Ascending aorta (tissue), 2 donors: Measurements from ENCODE around the gene ZNF467. TPM values are rescaled to one million over a fixed set of nuclear protein-coding genes. Genes with fewer than 3 reads are reported as not detected.

Source experiments
- DNase-seq, 2 donors: peaks; one replicate each; pipeline ENCODE4 v3.0.0-alpha.2; 2019; ENCODE audit warnings: low spot score in 2 of 2
- H3K27ac ChIP-seq, 2 donors: fragments of 200-600 bp; sonication (generic); one replicate each; pipeline ENCODE4 v1.5.1; 2016 to 2017; ENCODE audit warnings: mild to moderate bottlenecking in 1 of 2
- H3K27me3 ChIP-seq: fragments of 200-600 bp; sonication (generic); one replicate; pipeline ENCODE4 v1.5.1; 2017
- H3K36me3 ChIP-seq, 2 donors: fragments of 200-600 bp; sonication (generic); one replicate each; pipeline ENCODE4 v1.5.1; 2016
- H3K4me1 ChIP-seq, 2 donors: fragments of 200-600 bp; sonication (generic); one replicate each; pipeline ENCODE4 v1.5.1; 2016 to 2017; ENCODE audit warnings: mild to moderate bottlenecking in 1 of 2
- H3K4me3 ChIP-seq, 2 donors: fragments of 200-600 bp; sonication (generic); one replicate each; pipeline ENCODE4 v1.5.1; 2016 to 2017; ENCODE audit warnings: mild to moderate bottlenecking in 1 of 2
- H3K9me3 ChIP-seq, 2 donors: fragments of 200-600 bp; sonication (generic); one replicate each; pipeline ENCODE4 v1.5.1; 2016
- CTCF ChIP-seq, 3 experiments: fragments of 200-600 bp in 2 of 3; fragments of 450-650 bp in 1 of 3; sonication (generic) in 2 of 3; IDR thresholded peaks; one replicate each; pipeline ENCODE4 v1.5.1; 2016 to 2019; ENCODE audit warnings: antibody characterized with exemption in 3 of 3, mild to moderate bottlenecking in 1 of 3, moderate library complexity in 1 of 3
- intact Hi-C: fragments of 100-400 bp; cut with DNase I; formaldehyde crosslinking; loops from one replicate; pipeline ENCODE4 v1.15.1; 2023
- total RNA-seq: library from RNA; depleted of rRNA; stranded (reverse); fragments of >200 nt; gene quantifications from one replicate; pipeline ENCODE4 v1.1.0, GENCODE V29; 2016

Gene ZNF467
- total RNA-seq, 1 donor from 2014 or later = 42.3 TPM

- Histone ChIP-seq H3K27ac (no peak overlapping the region), H3K36me3 (peaks cover 34 to 37% of the 10 kb centered on the region in 2 donors), H3K4me3 (no peak overlapping the region), H3K4me1 (no peaks in the 10 kb centered on the region), H3K9me3 (no peaks in the 10 kb centered on the region), H3K27me3 (no peaks in the 10 kb centered on the region)
- intact Hi-C loops = no loop called here
- no peak for TF ChIP-seq CTCF (IDR thresholded peaks at IDR 0.05)
- DNase-seq = no peak
These were observed 38.2 kb downstream of the ZNF467 start for GRCh38 chr7:149735181-149735602.

GRCh38 chr7:149734791-149735075 lies 38.7 kb downstream of the ZNF467 start:
- Histone ChIP-seq H3K4me1 (no peaks in the 10 kb centered on the region), H3K36me3 (peaks cover 39 to 42% of the 10 kb centered on the region in 2 donors), H3K9me3 (no peaks in the 10 kb centered on the region), H3K4me3 (no peak overlapping the region), H3K27ac (no peak overlapping the region), H3K27me3 (no peaks in the 10 kb centered on the region)
- intact Hi-C loops = no loop called here
- DNase-seq = no peak
- no peak for TF ChIP-seq CTCF (IDR thresholded peaks at IDR 0.05)

- no peaks in the 10 kb centered on the region for H3K4me1 ChIP-seq
- DNase-seq = peak in 1 of 2 donors; percentile 49
- H3K27me3 ChIP-seq = no peaks in the 10 kb centered on the region
- H3K9me3 ChIP-seq = no peaks in the 10 kb centered on the region
- TF ChIP-seq CTCF (IDR thresholded peaks at IDR 0.05) = no peak
- no peak overlapping the region for H3K27ac ChIP-seq
- intact Hi-C loops = no loop called here
- no peak overlapping the region for H3K4me3 ChIP-seq
- H3K36me3 ChIP-seq = peaks cover 45 to 47% of the 10 kb centered on the region in 2 donors
These were observed 39.2 kb downstream of the ZNF467 start for GRCh38 chr7:149733924-149734790.

GRCh38 chr7:149733131-149733923 lies 40.1 kb downstream of the ZNF467 start:
- no peak for TF ChIP-seq CTCF (IDR thresholded peaks at IDR 0.05)
- H3K4me1 ChIP-seq = no peaks in the 10 kb centered on the region
- H3K36me3 ChIP-seq = peaks cover 53 to 56% of the 10 kb centered on the region in 2 donors
- H3K27me3 ChIP-seq = no peaks in the 10 kb centered on the region
- no peaks in the 10 kb centered on the region for H3K9me3 ChIP-seq
- H3K4me3 ChIP-seq = no peak overlapping the region
- intact Hi-C loops = no loop called here
- H3K27ac ChIP-seq = no peak overlapping the region
- DNase-seq = peak in 1 of 2 donors; percentile 55

- intact Hi-C loops = no loop called here
- H3K36me3 ChIP-seq = peaks cover 56 to 63% of the 10 kb centered on the region in 2 donors
These were observed 40.8 kb downstream of the ZNF467 start for GRCh38 chr7:149732611-149733010.

More at GRCh38 chr7:149732611-149733010, 40.8 kb downstream of the ZNF467 start:
- H3K4me1 ChIP-seq = no peaks in the 10 kb centered on the region
- no peaks in the 10 kb centered on the region for H3K27me3 ChIP-seq
- H3K4me3 ChIP-seq = no peak overlapping the region
- no peak overlapping the region for H3K27ac ChIP-seq
- peak in 1 of 2 donors; percentile 39 for DNase-seq
- no peak for TF ChIP-seq CTCF (IDR thresholded peaks at IDR 0.05)
- no peaks in the 10 kb centered on the region for H3K9me3 ChIP-seq
